Measurements from ENCODE around the gene ITPRID1.

ITPRID1 gene

DNA sequence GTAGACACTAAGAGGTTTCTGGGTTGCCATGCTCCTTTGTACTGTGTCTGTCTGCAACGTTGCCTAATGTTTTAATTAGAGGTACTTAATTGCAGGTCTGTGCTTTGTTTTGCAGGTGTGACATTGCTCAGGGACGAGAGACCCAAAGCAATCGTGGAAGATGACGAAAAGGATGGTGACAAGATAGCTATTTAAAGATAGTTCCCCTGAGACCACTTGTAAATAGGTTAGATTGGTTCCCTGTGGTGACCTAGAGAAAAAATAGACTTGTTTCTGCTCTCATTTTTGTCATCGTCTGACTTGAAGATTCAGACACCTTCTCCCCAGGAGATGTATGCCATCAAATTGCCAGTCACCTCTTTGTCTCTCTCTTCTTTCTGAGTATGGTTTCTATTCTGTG, 193.2 kb downstream of the ITPRID1 start:
- no peaks in the 10 kb centered on the region for H3K36me3 Mint-ChIP-seq (ENCODE audit: low read depth)
- H3K27me3 Mint-ChIP-seq: peaks cover 25% of the 10 kb centered on the region
- no peak overlapping the region for H3K27ac Mint-ChIP-seq
- H3K9me3 Mint-ChIP-seq: no peaks in the 10 kb centered on the region
- peaks cover 5% of the 10 kb centered on the region for H3K4me1 Mint-ChIP-seq (ENCODE audit: low read depth)
- intact Hi-C loops (cut with micrococcal nuclease): no loop called here
- no peak overlapping the region for H3K4me3 Mint-ChIP-seq

Data from dendritic cell treated with granulocyte-macrophage colony-stimulating factor and Interleukin-4, amounts not matched to agents 40 ng/mL and 50 ng/mL, for 4 days (primary cell).